H9 (cell line): Measurements from ENCODE around the gene EXOC3L4. TPM values are rescaled to one million over a fixed set of nuclear protein-coding genes. Genes with fewer than 3 reads are reported as not detected.

Experiments
- DNase-seq: peaks from one replicate; pipeline ENCODE4 v3.0.0-alpha.2; 2017
- H2AFZ ChIP-seq: one replicate; pipeline ENCODE4 v1.6.1; 2013; ENCODE audit warnings: mild to moderate bottlenecking, low read length, control low read depth, moderate library complexity
- H2AK5ac ChIP-seq: 2 replicates; pipeline ENCODE4 v1.6.1; 2013; ENCODE audit warnings: low read length, control low read depth, mixed read lengths; ENCODE audit not compliant: insufficient read length
- H2BK120ac ChIP-seq: one replicate; pipeline ENCODE4 v1.6.1; 2013; ENCODE audit warnings: low read depth, mild to moderate bottlenecking, low read length, control low read depth, inconsistent platforms; ENCODE audit not compliant: poor library complexity, severe bottlenecking
- H2BK12ac ChIP-seq: 2 replicates; pipeline ENCODE4 v1.6.1; 2013; ENCODE audit warnings: low read length, control low read depth, mixed read lengths, low read depth; ENCODE audit not compliant: insufficient read length
- H2BK15ac ChIP-seq: 2 replicates; pipeline ENCODE4 v1.6.1; 2013; ENCODE audit warnings: low read depth, low read length, control low read depth
- H2BK20ac ChIP-seq: one replicate; pipeline ENCODE4 v1.6.1; 2013; ENCODE audit warnings: low read depth, mild to moderate bottlenecking, low read length, control low read depth, inconsistent platforms; ENCODE audit not compliant: poor library complexity, severe bottlenecking
- H2BK5ac ChIP-seq: 2 replicates; pipeline ENCODE4 v1.6.1; 2013; ENCODE audit warnings: low read length, control low read depth, mixed read lengths; ENCODE audit not compliant: insufficient read length
- H3K14ac ChIP-seq: 2 replicates; pipeline ENCODE4 v1.6.1; 2013; ENCODE audit warnings: low read length, control low read depth; ENCODE audit not compliant: insufficient read depth
- H3K18ac ChIP-seq: 2 replicates; pipeline ENCODE4 v1.6.1; 2013; ENCODE audit warnings: low read depth, mild to moderate bottlenecking, mixed read lengths, low read length, control low read depth; ENCODE audit not compliant: insufficient read length
- H3K23ac ChIP-seq: 2 replicates; pipeline ENCODE4 v1.6.1; 2013; ENCODE audit warnings: low read length, control low read depth, mixed read lengths, low read depth; ENCODE audit not compliant: insufficient read length
- H3K23me2 ChIP-seq: 2 replicates; pipeline ENCODE4 v1.6.1; 2013; ENCODE audit warnings: low read depth, mild to moderate bottlenecking, mixed read lengths, low read length, control low read depth; ENCODE audit not compliant: insufficient read length, poor library complexity, severe bottlenecking
- H3K27ac ChIP-seq: 2 replicates; pipeline ENCODE4 v1.5.1; 2013; ENCODE audit warnings: low read length, control low read depth, mixed read lengths, low read depth; ENCODE audit not compliant: insufficient read length
- H3K27me3 ChIP-seq: 2 replicates; pipeline ENCODE4 v1.6.1; 2013; ENCODE audit warnings: low read length, control low read depth, inconsistent platforms; ENCODE audit not compliant: insufficient read depth
- H3K4ac ChIP-seq: 2 replicates; pipeline ENCODE4 v1.6.1; 2013; ENCODE audit warnings: low read depth, mild to moderate bottlenecking, control low read depth, inconsistent platforms, low read length, moderate library complexity
- H3K4me1 ChIP-seq: 2 replicates; pipeline ENCODE4 v1.6.1; 2013; ENCODE audit warnings: low read length, control low read depth, inconsistent platforms; ENCODE audit not compliant: insufficient read depth
- H3K4me2 ChIP-seq: 2 replicates; pipeline ENCODE4 v1.6.1; 2013; ENCODE audit warnings: low read length, control low read depth, mixed read lengths; ENCODE audit not compliant: insufficient read length, insufficient read depth
- H3K56ac ChIP-seq: 2 replicates; pipeline ENCODE4 v1.6.1; 2013; ENCODE audit warnings: low read depth, mild to moderate bottlenecking, mixed read lengths, low read length, control low read depth; ENCODE audit not compliant: insufficient read length
- H3K79me1 ChIP-seq: 2 replicates; pipeline ENCODE4 v1.6.1; 2013; ENCODE audit warnings: low read depth, mild to moderate bottlenecking, moderate library complexity, low read length, control low read depth, inconsistent platforms; ENCODE audit not compliant: insufficient read depth, poor library complexity, severe bottlenecking
- H3K79me2 ChIP-seq: 2 replicates; pipeline ENCODE4 v1.6.1; 2013; ENCODE audit warnings: low read length, control low read depth, inconsistent platforms; ENCODE audit not compliant: insufficient read depth
- H3K9ac ChIP-seq: 2 replicates; pipeline ENCODE4 v1.6.1; 2013; ENCODE audit warnings: low read length, control low read depth, mixed read lengths; ENCODE audit not compliant: insufficient read length; ENCODE audit errors: extremely low read depth
- H3K9me3 ChIP-seq: one replicate; pipeline ENCODE4 v1.6.1; 2013; ENCODE audit warnings: low read depth, low read length, inconsistent platforms; ENCODE audit not compliant: control insufficient read depth
- H3T11ph ChIP-seq: one replicate; pipeline ENCODE4 v1.6.1; 2013; ENCODE audit warnings: mild to moderate bottlenecking, low read length, control low read depth, inconsistent platforms
- H4K20me1 ChIP-seq: one replicate; pipeline ENCODE4 v1.6.1; 2013; ENCODE audit not compliant: control insufficient read depth, insufficient read length, insufficient read depth
- H4K5ac ChIP-seq: 2 replicates; pipeline ENCODE4 v1.6.1; 2013; ENCODE audit warnings: low read depth, mild to moderate bottlenecking, mixed read lengths, low read length, control low read depth; ENCODE audit not compliant: insufficient read length
- H4K8ac ChIP-seq: replicated peaks from 2 replicates; pipeline ENCODE4 v1.6.1; 2013; ENCODE audit warnings: low read length, control low read depth, mixed read lengths, low read depth; ENCODE audit not compliant: insufficient read length
- H4K91ac ChIP-seq: 2 replicates; pipeline ENCODE4 v1.6.1; 2013; ENCODE audit warnings: low read depth, mild to moderate bottlenecking, moderate library complexity, mixed read lengths, low read length, control low read depth; ENCODE audit not compliant: insufficient read length
- H3K27ac Mint-ChIP-seq, 3 experiments: 2 replicates in 2 of 3; 3 replicates in 1 of 3; pipeline ENCODE4 v1.8.0; 2020 to 2021; ENCODE audit warnings: mixed read lengths in 3 of 3, mild to moderate bottlenecking in 1 of 3, moderate library complexity in 1 of 3
- H3K27me3 Mint-ChIP-seq: 2 replicates; pipeline ENCODE4 v1.8.0; 2021; ENCODE audit warnings: low read depth, mild to moderate bottlenecking, moderate library complexity, mixed read lengths
- H3K36me3 Mint-ChIP-seq, 3 experiments: 2 replicates in 2 of 3; 3 replicates in 1 of 3; pipeline ENCODE4 v1.8.0; 2020 to 2021; ENCODE audit warnings: low read depth in 3 of 3, mixed read lengths in 3 of 3; ENCODE audit not compliant: insufficient read depth in 1 of 3
- H3K4me1 Mint-ChIP-seq, 2 experiments: 2 replicates each; pipeline ENCODE4 v1.8.0; 2020; ENCODE audit warnings: mixed read lengths in 2 of 2
- H3K4me3 Mint-ChIP-seq, 2 experiments: 2 replicates in 1 of 2; 3 replicates in 1 of 2; pipeline ENCODE4 v1.8.0; 2020 to 2021; ENCODE audit warnings: mild to moderate bottlenecking in 2 of 2, mixed read lengths in 2 of 2, moderate library complexity in 1 of 2
- H3K9me3 Mint-ChIP-seq, 2 experiments: 2 replicates in 1 of 2; 3 replicates in 1 of 2; pipeline ENCODE4 v1.8.0; 2020; ENCODE audit warnings: mild to moderate bottlenecking in 2 of 2, mixed read lengths in 2 of 2, moderate library complexity in 1 of 2
- CTCF ChIP-seq: fragments of 200-600 bp; sonication (generic); conservative IDR thresholded peaks from 3 replicates; pipeline ENCODE4 v1.8.0; 2021; ENCODE audit warnings: antibody characterized with exemption, mild to moderate bottlenecking
- WGBS: extraction: QIAGEN DNeasy Blood & Tissue Kit; methylation state at CpG from one replicate; pipeline ENCODE4 v1.1.7; 2013; ENCODE audit warnings: missing lambda C conversion rate, low lambda C conversion rate, mixed read lengths; ENCODE audit not compliant: insufficient read length; ENCODE audit errors: extremely low coverage; 5-methylcytosine and 5-hydroxymethylcytosine counted together
- total RNA-seq: library from RNA; stranded (reverse); gene quantifications from 2 replicates; pipeline ENCODE4 v1.2.1, GENCODE V29; 2021

EXOC3L4 gene
- total RNA-seq, 1 experiment from 2014 or later, result 0.42 TPM

DNA sequence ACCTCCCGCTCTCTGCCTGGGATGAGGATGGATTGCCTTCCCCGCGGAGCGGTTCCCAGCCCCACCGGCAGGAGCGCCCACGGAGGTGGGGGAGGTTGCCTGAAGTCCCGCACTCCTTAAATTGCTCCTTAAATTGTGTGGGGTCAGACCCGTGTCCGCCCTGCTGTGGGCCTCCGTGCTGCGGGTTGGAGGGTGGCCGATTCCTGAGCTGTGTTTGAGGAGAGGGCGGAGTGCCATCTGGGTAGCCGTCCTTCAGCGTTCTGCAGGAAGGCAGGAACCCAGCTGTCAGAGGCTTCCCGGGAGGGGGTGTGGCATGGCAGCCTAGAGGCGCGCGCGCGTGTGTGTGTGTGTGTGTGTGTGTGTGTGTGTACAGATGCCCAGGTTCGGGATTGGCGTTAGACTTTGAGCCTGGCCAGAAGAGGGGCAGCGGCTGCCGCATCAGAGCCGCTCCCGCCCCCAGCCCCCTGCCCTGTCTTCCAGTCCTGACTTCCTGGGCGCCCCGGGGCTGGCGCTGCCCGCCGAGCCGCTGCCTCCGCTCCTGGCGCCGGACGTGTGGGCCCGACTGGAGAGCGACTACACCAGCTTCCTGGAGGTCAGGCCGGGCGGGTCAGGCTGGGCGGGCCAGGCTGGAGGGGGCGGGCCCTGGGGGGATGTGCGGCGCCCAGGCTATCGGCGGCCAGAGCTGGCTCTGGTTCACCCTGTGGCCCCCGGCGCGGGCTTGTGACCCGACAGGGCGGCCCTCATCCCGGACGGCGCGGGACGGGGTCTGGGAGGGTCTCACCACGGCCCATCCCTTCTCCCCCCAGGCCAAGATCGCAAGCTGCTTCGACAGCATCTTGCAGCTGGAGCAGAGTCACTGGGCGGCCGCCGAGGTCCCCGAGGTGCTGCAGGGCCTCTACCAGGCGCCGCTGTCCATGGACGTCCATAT, 9.2 kb downstream of the EXOC3L4 start:
- Histone ChIP-seq H2BK15ac (no peak overlapping the region), H2BK120ac (no peak overlapping the region), H3K9ac (no peak overlapping the region), H3K18ac (no peak overlapping the region), H3K56ac (no peak overlapping the region), H3K23me2 (no peaks in the 10 kb centered on the region), H2AK5ac (no peak overlapping the region), H3K27ac (no peak overlapping the region), H3K79me2 (no peaks in the 10 kb centered on the region), H3K14ac (no peak overlapping the region; the same call in 1 of the 2 replicates), H2AFZ (no peak overlapping the region), H3K4me1 (no peaks in the 10 kb centered on the region; the same call in 1 of the 2 replicates), H4K91ac (no peak overlapping the region), H4K8ac (no peak overlapping the region), H4K20me1 (no peaks in the 10 kb centered on the region), H2BK12ac (no peak overlapping the region), H3K4me2 (no peak overlapping the region), H2BK5ac (no peak overlapping the region), H3K27me3 (no peaks in the 10 kb centered on the region), H2BK20ac (no peak overlapping the region), H3K79me1 (no peaks in the 10 kb centered on the region), H3T11ph (no peak overlapping the region), H3K4ac (no peak overlapping the region), H4K5ac (no peak overlapping the region), H3K23ac (no peak overlapping the region), H3K9me3 (no peaks in the 10 kb centered on the region)
- Mint-ChIP-seq H3K27me3 (peaks cover 33% of the 10 kb centered on the region), H3K36me3 (no peaks in the 10 kb centered on the region; a peak in 1 of 7 replicates), H3K9me3 (no peaks in the 10 kb centered on the region), H3K4me1 (peaks cover 14 to 31% of the 10 kb centered on the region in 2 experiments), H3K4me3 (peak overlapping the region in 1 of 2 experiments; percentile 62; a peak in 3 of 5 replicates), H3K27ac (no peak overlapping the region)
- peak; percentile 68 for DNase-seq
- TF ChIP-seq CTCF, result peak; percentile 23; the same call in 2 of the 3 replicates
- no CpG with 5 or more reads among the region's 68 CpGs for WGBS
